ENCODE results near the gene PTDSS2.

PTDSS2 gene

DNA sequence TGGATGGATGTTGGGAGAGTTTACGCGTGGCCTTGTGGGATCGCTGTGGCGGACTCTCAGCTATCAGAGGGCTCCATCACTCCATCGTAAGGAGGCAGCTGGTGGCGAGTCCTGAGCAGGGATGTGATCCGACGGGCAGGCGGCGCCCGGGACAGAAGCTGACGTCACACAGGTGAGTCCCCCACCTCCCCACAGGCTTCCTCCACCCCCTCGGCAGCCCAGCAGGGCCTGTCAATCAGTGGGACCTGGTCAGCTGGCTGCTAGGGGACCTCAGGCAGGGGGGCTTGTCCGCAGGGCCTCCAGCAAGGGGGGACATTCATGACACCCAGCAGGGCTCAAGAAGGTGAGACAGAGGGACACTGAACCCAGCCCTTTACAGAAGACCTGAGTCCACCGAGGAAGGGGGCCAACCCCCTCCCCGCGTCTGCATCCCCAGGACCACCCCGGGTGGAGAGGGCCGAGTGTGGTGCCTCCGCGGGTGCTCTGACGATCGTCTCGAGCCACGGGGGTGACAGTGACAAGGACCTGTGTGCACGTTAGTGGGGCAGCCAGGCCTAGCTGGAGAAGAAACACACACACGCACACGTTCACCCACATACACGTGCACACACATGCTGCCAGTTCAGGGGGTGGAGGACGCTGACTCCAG lies 78.2 kb downstream of the PTDSS2 start:
- H3K4me3 Mint-ChIP-seq, result no peak overlapping the region
- H3K27ac Mint-ChIP-seq, result no peak overlapping the region
- ATAC-seq (no peak), DNase-seq (no peak)
- H3K9me3 Mint-ChIP-seq, result no peaks in the 10 kb centered on the region
- H3K4me1 Mint-ChIP-seq, result peaks cover under 1% of the 10 kb centered on the region
- H3K27me3 Mint-ChIP-seq, result no peaks in the 10 kb centered on the region

DNA sequence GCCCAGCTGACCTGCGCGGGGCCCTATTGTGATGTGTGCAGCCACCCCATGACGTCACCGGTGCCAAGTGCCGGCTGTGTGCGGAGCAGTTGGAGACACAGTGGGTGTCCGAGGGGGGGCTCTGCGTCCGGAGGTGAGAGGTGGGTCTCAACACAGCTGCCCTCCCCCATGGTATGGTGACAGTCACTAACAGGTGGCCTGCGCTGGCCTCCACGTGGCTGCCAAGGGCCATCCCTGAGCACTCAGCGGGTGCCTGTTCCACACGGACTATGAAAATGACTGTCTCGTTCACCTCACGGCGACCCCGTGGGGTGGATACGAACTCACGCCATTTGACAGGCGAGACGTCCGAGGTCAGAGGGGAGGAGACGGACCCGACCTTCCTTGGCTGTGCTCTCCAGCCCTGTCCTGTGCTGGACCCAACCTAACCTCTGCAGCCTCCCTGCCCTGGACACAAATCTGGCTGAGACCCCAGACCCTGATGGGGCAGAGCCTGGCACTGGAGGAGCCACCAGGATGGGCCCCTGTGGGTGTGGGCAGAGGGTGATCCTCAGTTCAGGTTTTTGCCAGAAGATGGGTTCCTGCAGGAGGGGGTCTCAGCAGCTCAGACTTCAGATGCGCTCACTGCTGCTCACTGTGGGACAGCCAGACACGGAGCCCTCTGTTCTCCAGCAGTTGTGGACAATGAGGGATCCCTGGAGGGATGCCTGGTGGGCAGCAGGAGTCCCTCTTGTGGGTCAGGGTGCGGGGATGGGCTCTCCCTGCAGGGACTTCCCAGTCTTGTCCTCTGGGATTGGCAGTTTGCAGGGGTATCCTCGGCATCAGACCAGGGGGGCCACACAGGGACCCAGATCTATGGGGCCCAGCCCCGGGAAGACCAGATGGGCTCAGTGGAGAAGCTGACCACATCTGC lies 79.0 kb downstream of the PTDSS2 start:
- peaks cover 8% of the 10 kb centered on the region for H3K4me1 Mint-ChIP-seq
- H3K27me3 Mint-ChIP-seq, result no peaks in the 10 kb centered on the region
- DNase-seq (no peak), ATAC-seq (no peak)
- H3K9me3 Mint-ChIP-seq, result no peaks in the 10 kb centered on the region
- no peak overlapping the region for H3K4me3 Mint-ChIP-seq
- H3K27ac Mint-ChIP-seq, result peak overlapping the region in 1 of 2 donors; percentile 78

DNA sequence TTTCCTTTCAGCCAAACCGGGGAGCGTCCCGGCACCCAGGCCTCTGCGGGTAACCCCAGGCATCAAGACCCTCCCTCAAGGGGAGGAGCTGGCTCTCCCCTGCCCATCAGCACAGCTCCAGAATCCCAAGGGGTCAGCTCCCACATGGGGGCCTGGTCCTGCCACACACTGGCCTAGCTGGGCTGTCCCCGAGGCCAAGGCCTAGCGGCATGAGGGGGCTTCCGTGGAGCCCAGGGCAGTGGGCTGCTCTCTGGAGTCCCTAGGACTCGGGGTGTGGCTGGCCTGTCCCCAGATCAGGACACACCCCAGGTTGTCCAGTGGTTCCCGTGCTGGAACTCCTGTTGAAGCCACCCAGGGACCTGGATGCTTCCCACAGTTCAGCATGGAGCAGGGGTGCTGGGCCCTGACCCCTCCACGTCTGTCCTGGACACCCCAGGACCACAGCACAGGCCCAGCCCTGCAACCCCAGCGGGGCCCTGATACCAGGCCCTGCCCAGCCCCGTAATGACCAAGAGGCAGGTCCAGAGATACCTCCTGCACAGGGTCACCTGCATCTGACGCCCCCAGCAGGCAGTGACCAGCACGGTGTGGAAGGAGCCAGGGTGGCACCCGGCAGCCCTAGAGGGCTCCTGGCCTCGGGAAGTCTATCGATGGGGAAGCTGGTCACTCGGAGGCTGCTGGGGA lies 79.8 kb downstream of the PTDSS2 start:
- Mint-ChIP-seq H3K4me3 (no peak overlapping the region), H3K27me3 (no peaks in the 10 kb centered on the region), H3K27ac (no peak overlapping the region), H3K4me1 (peaks cover 12% of the 10 kb centered on the region), H3K9me3 (no peaks in the 10 kb centered on the region)
- DNase-seq, result no peak
- no peak for ATAC-seq

GRCh38 chr11:530960-531831 lies 81.1 kb downstream of the PTDSS2 start:
- peak overlapping the region in 1 of 2 donors; percentile 42 for H3K27ac Mint-ChIP-seq
- H3K9me3 Mint-ChIP-seq, result no peaks in the 10 kb centered on the region
- ATAC-seq (no peak), DNase-seq (no peak)
- H3K27me3 Mint-ChIP-seq, result no peaks in the 10 kb centered on the region
- peaks cover 15% of the 10 kb centered on the region for H3K4me1 Mint-ChIP-seq
- no peak overlapping the region for H3K4me3 Mint-ChIP-seq

GRCh38 chr11:531919-532526 lies 81.9 kb downstream of the PTDSS2 start:
- Mint-ChIP-seq H3K9me3 (no peaks in the 10 kb centered on the region), H3K27me3 (no peaks in the 10 kb centered on the region), H3K27ac (no peak overlapping the region), H3K4me3 (peak overlapping the region in 1 of 2 donors; percentile 13), H3K4me1 (peaks cover 20% of the 10 kb centered on the region)
- DNase-seq, result no peak
- no peak for ATAC-seq

GRCh38 chr11:532527-532985 lies 82.5 kb downstream of the PTDSS2 start:
- ATAC-seq (no peak), DNase-seq (no peak)
- H3K27ac Mint-ChIP-seq, result no peak overlapping the region
- H3K4me3 Mint-ChIP-seq, result no peak overlapping the region
- H3K27me3 Mint-ChIP-seq, result no peaks in the 10 kb centered on the region
- peaks cover 25% of the 10 kb centered on the region for H3K4me1 Mint-ChIP-seq
- no peaks in the 10 kb centered on the region for H3K9me3 Mint-ChIP-seq

GRCh38 chr11:532986-533585 lies 83.0 kb downstream of the PTDSS2 start:
- no peak overlapping the region for H3K4me3 Mint-ChIP-seq
- ATAC-seq (no peak), DNase-seq (no peak)
- no peak overlapping the region for H3K27ac Mint-ChIP-seq
- peaks cover 30% of the 10 kb centered on the region for H3K4me1 Mint-ChIP-seq
- no peaks in the 10 kb centered on the region for H3K9me3 Mint-ChIP-seq
- no peaks in the 10 kb centered on the region for H3K27me3 Mint-ChIP-seq

DNA sequence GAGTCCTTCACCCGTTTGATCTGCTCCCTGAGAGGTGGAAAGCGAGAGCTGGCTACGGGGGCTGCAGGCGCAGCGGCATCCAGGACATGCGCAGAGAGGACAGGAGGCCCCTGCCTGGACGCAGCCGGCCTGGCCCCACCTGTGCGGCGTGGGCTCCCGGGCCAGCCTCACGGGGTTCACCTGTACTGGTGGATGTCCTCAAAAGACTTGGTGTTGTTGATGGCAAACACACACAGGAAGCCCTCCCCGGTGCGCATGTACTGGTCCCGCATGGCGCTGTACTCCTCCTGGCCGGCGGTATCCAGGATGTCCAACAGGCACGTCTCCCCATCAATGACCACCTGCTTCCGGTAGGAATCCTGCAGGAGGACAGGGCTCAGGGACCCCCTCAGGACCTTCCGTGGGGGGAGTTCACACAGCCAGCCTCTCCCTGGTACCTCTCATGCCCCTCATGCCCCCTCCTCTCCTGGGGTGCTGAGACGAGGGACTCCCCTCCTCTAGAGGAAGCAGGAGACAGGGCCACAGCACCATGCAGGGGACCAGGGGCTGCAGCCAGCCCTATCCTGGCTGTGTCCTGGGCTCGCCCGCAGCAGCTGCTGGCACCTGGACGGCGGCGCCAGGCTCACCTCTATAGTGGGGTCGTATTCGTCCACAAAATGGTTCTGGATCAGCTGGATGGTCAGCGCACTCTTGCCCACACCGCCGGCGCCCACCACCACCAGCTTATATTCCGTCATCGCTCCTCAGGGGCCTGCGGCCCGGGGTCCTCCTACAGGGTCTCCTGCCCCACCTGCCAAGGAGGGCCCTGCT lies 83.7 kb downstream of the PTDSS2 start:
- H3K4me3 Mint-ChIP-seq, result peak overlapping the region; percentile 66 to 76
- H3K27me3 Mint-ChIP-seq, result no peaks in the 10 kb centered on the region
- peaks cover 31% of the 10 kb centered on the region for H3K4me1 Mint-ChIP-seq
- H3K9me3 Mint-ChIP-seq, result no peaks in the 10 kb centered on the region
- no peak for ATAC-seq
- no peak for DNase-seq
- H3K27ac Mint-ChIP-seq, result no peak overlapping the region

DNA sequence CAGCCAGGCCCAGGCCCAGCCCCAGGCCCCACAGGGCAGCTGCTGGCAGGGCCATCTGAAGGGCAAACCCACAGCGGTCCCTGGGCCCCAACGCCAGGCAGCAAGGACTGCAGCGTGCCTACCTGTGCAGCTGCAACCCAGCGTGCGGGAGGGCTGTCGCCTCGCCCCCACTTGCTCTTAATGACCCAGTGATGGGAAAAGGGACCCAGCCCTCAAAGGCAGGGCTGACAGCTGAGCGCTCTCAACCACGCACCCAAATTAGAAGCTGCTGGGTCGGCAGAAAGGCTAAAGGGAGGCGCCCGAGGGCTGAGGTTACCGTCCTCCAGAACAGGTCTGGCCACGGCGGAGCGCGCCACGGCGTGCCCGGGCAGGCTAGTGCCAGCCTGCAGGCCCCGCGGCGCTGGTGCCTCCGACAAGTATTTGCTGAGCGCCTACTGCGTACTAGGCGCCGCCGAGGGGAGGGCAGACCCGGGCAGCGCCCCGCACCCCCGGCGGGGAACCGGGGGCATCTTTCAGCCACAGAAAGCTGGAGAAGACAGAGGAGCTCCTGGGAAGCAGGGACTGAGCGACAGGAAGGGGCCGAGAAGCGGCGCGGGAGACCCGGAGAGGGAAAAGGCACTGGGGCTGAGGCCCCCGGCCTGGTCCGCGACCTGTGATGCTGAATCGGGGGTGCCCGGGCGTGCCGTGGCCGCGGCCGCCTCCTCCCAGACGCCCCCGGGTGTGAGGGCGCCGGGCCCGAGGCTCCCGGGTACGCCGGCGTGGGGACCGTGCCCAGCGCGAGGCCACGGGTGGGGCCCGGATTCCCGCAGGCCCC lies 84.5 kb downstream of the PTDSS2 start:
- no peaks in the 10 kb centered on the region for H3K9me3 Mint-ChIP-seq
- peaks cover 31% of the 10 kb centered on the region for H3K4me1 Mint-ChIP-seq
- no peaks in the 10 kb centered on the region for H3K27me3 Mint-ChIP-seq
- peak overlapping the region; percentile 66 to 76 for H3K4me3 Mint-ChIP-seq
- DNase-seq, result peak in 1 of 2 donors; percentile 49
- peak; percentile 2 for ATAC-seq
- H3K27ac Mint-ChIP-seq, result no peak overlapping the region

- H3K4me1 Mint-ChIP-seq, result peaks cover 31% of the 10 kb centered on the region
- no peak overlapping the region for H3K27ac Mint-ChIP-seq
- DNase-seq (no peak), ATAC-seq (peak; percentile 35)
- H3K4me3 Mint-ChIP-seq, result no peak overlapping the region
- H3K27me3 Mint-ChIP-seq, result no peaks in the 10 kb centered on the region
- no peaks in the 10 kb centered on the region for H3K9me3 Mint-ChIP-seq
Measured at GRCh38 chr11:535210-535518, 85.1 kb downstream of the PTDSS2 start.

DNA sequence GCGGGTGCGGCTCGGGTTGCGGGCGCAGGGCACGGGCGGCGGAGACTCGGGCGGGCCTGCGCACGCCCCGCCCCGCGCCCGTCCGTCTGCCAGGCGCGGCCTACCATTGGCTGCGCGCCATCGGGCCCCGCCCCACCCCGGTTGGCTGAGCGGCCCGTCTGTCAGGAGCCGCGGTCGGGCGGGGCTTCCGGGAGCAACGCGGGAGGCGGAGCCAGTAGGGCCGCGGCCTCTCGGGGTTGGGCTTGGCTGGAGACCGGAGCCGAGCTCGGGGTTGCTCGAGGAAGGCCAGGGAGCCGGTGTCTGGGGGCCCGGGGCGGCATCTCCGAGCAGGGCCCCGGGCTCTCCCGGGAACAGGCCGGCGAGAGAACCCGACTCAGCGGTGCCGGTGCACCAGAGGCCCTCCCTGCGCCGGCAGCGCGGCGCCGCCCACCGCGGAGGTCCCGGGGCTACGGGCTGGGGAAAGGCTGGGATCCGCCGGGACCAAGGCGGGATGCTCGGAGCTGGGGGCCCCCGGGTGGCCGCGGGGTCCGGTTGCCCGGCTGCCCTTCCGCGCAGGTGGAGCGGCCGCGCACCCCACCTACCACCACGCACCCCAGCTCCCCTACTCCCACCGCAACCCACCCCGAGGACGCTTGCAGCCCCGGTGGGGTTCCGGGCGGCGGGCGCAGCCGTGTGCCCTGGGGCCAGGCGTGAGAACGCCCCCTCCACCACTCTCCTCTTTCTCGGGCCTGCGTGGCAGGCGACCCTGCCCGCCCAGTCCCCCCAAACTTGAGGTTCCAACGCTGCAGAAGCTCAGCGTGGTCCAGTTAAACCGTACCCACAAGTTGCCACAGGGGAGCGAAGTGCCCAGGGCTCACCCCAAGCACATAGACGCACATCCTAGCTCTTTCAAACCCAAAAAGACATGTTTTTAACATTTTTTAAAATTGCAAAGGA lies 85.7 kb downstream of the PTDSS2 start, which contains the start of gene HRAS:
TSS of gene HRAS (minus strand) at position 58 of the 936 bp plus-strand sequence.
- peak within 1 kb of the TSS; percentile 92 to 96 for H3K4me3 Mint-ChIP-seq
- H3K9me3 Mint-ChIP-seq, result no peaks in the 10 kb centered on the region
- no peaks in the 10 kb centered on the region for H3K27me3 Mint-ChIP-seq
- H3K27ac Mint-ChIP-seq, result peak within 1 kb of the TSS; percentile 96 to 97
- DNase-seq, result peak; percentile 97 to 98
- H3K4me1 Mint-ChIP-seq, result peaks cover 31% of the 10 kb centered on the region
- peak; percentile 87 for ATAC-seq
